Dedifferentiated amniotic fluid mesenchymal stem cell (primary cell): Measurements from ENCODE around the gene GSTO1.

Experiments
- DNase-seq: peaks from one replicate; pipeline ENCODE4 v3.0.0-alpha.2; 2016; ENCODE audit errors: extremely low spot score

Gene GSTO1

GRCh38 chr10:104251443-104251842 is 3.2 kb upstream of the GSTO1 start:
- no peak for DNase-seq

- no peak for DNase-seq
These were observed 2.3 kb upstream of the GSTO1 start for GRCh38 chr10:104252368-104252767.

- no peak for DNase-seq
These were observed 1.6 kb upstream of the GSTO1 start for GRCh38 chr10:104253106-104253505.

DNA sequence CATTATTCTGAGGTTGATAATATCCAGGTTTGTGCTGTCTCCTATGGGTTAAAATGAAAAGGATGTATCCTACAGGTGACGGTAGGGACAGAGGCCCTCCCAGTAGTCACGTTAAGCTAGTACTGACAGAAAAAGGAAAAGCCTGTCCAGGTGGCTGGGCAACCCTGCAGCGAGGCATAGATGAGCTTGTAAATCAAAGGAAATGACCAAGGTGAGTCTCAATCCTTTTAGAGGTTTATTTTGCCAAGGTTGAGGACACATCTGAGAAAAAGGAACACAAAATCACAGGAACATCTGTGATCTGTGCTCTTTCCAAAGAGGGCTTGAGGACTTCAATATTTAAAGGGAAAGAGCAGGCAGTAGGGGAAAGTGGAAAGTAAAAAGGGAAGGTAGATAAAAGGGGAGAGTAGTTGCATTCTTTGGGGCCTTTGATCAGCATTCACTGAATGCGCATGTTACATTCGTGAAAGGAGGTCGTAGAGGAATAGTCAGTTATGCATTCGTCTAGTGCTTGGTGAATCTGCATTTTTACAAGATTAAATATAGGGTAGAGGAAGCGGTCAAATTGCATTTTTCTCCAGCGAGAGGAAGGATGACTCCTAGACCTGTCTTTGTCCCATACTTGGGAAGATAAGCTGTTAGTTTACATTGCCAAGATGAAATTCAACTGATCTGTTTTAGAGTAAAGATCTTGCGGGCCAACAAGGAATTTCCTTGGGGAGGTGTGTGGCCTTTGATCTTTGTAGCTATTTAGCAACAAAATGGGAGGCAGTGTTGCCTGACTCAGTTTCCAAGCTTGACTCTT is 884 bp upstream of the GSTO1 start:
- no peak for DNase-seq

DNA sequence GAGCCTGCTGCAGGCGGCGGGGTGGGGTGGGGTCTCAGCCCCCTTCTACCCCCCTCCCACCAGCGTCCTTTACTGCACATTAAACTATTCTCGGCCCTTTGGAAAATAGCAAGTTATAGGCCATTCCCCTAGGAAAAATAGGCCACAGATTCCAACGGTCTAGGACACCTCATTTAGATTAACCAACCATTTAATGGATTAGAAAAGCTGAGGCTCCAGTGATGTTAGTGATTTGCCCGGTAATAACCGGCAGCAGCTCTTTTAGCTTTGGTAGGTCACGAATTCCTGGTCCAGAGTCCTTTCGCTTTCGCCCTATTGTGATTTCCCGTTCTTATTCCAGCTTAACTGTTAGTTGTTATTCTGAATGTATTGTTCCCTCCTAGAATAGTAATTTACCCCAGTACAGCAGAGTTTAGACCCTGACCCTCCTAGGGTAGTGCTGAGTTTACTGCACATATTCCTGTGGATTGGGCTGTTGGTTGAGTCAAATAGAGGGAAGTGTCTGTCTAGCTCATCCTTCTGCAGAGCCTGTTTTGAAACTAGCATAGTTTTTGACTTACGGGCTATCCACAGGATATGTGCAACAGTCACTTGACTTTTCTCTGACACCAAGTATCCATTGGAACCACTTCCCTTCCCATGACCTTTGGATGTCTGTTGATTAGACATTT is 754 bp downstream of the GSTO1 start:
- no peak for DNase-seq

GRCh38 chr10:104256335-104256961 is 1.8 kb downstream of the GSTO1 start:
- DNase-seq: no peak

GRCh38 chr10:104257235-104257634 is 2.5 kb downstream of the GSTO1 start:
- DNase-seq: no peak

- DNase-seq: no peak
These were observed 3.5 kb downstream of the GSTO1 start for GRCh38 chr10:104258209-104258608.

GRCh38 chr10:104259456-104259855 is 4.8 kb downstream of the GSTO1 start:
- DNase-seq: no peak

- no peak for DNase-seq
These were observed 5.5 kb downstream of the GSTO1 start for GRCh38 chr10:104259999-104260774.

DNA sequence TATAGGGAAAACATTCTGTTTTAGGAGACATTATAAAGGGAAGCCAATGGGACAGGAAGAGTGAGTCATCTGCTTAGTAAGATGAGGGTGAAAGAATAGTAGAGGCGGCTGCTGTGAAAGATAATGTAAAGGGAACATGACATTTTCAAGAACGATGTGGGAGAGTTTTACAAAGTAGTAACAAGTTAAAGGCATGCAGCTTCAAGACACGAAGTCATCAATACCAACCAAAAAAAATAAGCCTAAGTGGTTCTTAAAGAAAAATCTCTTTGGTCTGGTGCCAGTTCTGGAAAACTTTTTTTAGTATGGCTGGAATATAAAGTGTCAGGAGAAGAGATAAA is 6.1 kb downstream of the GSTO1 start:
- DNase-seq: no peak

GRCh38 chr10:104262055-104262454 is 7.4 kb downstream of the GSTO1 start:
- DNase-seq: no peak

- no peak for DNase-seq
These were observed 10.1 kb downstream of the GSTO1 start for GRCh38 chr10:104264783-104265182.

DNA sequence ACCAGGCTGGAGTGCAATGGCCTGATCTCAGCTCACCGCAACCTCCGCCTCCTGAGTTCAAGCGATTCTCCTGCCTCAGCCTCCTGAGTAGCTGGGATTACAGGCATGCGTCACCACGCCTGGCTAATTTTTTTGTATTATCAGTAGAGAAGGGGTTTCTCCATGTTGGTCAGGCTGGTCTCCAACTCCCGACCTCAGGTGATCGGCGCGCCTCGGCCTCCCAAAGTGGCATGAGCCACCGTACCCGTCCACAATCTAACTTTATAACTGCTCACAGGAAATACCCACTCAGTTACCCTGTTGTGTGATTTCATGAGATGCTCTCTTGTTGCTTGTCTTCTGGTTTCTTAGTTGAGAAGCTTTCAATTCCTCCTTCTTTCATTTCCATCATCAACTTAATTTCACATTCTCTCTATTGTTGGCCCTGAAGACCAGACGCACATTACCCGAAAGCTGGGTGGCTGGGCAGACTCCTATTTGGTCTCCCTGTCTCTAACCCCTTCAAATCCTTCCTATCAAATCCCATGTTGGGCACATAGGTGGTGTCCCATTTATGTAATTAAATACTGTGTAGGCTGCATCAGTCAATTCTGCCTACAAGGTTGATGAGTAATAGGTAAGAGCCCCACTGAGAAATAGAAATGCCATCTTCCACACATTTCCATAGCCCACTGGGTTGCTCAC is 13.2 kb downstream of the GSTO1 start:
- DNase-seq: no peak

GRCh38 chr10:104268405-104268712 is 13.7 kb downstream of the GSTO1 start:
- no peak for DNase-seq

GRCh38 chr10:104268713-104269645 is 14.3 kb downstream of the GSTO1 start, which contains the start of gene GSTO2:
TSS of gene GSTO2 (plus strand) at chr10:104269184. CDS start at chr10:104274916, 5,732 bp downstream.
- DNase-seq: no peak

GRCh38 chr10:104273286-104273685 is 18.6 kb downstream of the GSTO1 start:
- no peak for DNase-seq

DNA sequence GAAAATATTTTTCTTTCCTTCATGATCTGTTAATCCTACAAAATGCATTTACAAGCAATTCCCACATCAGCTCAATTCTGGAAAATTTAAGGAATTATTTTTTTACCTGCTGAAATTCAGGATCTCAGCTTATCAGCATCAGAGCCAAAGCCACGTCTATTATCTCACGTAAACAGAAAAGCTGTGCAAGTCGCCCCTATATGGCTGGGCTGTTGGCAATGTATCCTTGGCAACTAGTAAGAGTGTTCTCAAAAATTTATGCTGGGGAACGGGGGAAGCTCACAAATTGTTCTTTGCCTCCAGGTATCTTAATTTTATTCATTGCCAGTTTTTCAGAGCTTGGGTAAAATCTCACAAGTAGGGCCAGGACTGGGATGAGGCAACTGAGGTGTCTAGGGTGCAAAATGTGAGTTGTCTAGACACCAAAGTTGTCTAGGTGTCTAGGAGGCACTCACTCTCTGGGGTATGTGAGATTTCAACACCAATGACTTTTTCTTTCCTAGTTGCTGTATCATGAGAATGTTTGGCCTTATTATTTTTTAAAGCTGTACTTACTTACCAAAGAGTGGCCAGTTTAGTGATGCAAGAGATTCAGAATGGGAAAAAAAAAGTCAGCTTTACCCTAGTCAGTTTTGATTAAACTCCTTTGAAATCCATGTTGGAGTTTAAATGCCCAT is 19.3 kb downstream of the GSTO1 start:
- no peak for DNase-seq

GRCh38 chr10:104274762-104275721 is 20.4 kb downstream of the GSTO1 start:
- DNase-seq: no peak
